Right lobe of liver (tissue), 4 donors: ENCODE data around the gene MAP4K3.

Source experiments
- CTCF ChIP-seq, 4 donors: fragments of 200-600 bp in 3 of 4; fragments of 450-650 bp in 1 of 4; IDR thresholded peaks; one replicate each; pipeline versions ENCODE4 v1.5.1 to v1.8.0; 2016 to 2022; ENCODE audit warnings: antibody characterized with exemption in 4 of 4, mild to moderate bottlenecking in 2 of 4
- POLR2A ChIP-seq: fragments of 450-650 bp; IDR thresholded peaks from one replicate; pipeline ENCODE4 v1.6.1; 2017; ENCODE audit warnings: antibody characterized with exemption, mild to moderate bottlenecking
- donor health status: DM: no; HTN: no; CAD: no.
- donor health status: DM: no; HTN: no; CAD: no.
- donor health status: DM: no; HTN: yes; CAD: no.

GRCh38 chr2:39304729-39305128, 132.4 kb downstream of the MAP4K3 start:
- TF ChIP-seq CTCF (IDR thresholded peaks at IDR 0.05) (no peak), POLR2A (no peak)
